NCI-H1436 treated with DMSO at 0.1 percent for 48 hours (cell line): ENCODE results near the gene B4GALNT3.

Experiments
- DNase-seq: peaks from one replicate; lab custom pipeline; 2025; lab: John Stamatoyannopoulos, UW

The B4GALNT3 gene

DNA sequence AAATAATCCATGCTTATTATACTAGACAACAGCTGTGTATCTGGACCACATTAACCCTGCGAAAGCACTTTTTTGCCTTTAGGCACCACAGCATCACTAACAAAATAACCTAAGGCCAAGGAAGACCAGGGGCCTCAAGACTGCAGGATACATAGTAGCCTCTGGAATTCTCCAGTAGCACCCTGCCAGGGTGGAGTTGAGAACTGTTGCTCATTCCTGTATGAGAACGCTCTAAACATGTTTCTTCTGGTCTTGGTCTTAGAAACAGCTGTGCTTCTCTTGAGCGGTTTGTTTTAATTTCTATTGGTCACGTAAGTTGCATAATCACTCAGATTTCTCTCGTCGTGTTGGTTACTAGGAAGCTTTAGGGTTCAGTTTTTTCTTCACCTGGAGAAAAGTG is 7.9 kb downstream of the B4GALNT3 start:
- no peak for DNase-seq

DNA sequence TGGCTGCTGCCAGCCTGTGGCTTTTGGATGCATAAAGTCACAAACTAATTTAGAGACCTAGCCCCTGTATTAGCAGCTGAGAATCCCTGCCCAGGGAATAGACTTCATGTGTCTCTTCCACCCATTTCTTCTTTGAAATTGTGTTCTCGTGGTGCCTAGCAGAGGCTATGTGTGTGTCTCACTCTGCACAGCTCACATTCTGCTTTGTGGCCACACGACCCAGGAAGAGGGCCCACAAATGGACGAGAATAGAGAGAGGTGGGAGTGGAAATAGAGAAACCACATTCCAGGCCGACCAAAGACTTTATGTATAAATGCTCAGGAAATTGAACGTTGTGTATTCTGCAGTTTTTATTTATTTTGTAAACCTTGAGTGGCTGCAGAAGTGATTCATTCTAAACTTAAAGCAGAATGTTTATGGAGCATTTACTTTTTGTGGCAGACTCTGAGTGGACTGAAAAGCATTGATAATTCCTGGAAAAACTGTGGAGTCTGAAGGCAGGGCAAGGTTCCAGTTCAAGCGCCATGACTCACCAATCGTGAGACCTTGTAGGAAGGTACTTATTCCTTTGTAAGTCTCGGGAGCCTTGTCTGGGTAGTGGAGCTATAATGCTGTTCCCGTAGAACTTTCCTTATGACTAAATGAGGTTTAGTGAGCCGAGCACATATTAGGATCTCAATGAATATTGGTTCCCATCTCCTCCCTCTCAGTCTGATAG is 9.1 kb downstream of the B4GALNT3 start:
- no peak for DNase-seq

DNA sequence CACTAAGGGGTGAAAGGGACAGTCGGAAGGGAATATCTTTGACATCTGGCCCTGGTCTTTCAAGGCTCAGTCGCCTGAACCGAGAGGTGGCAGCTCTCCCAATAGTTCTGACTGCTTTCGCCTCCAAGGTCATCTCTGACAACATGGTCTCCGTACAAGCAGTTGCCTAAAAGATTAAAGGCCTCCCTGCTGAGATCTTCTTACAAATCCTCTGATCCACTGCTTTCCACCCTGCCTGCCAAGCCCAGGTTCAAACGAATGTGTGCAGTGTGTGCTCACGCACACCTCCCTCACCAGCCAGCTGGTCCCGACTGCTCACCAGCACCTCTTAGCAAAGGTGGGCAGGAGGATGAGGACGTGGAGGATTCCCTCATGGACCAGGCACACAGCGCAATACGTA is 10.4 kb downstream of the B4GALNT3 start:
- DNase-seq: no peak

DNA sequence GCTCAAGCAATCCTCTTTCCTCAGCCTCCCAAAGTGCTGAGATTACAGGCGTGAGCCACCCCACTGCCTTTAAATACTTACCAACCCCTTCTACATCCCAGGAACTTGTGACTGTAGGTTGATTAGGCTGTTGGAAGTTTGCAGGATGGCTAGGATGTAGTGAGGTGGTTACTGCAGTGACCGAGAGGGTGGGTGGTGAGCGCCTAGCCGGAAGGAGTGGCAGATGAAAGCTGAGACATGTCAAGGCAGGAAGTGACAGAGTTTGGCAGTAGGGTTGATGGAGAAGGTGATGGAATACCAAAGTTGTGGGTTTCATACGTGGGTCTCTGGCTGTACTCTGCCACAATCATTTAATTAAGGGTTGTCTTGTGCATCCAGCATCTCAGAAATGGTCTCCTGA is 13.5 kb downstream of the B4GALNT3 start:
- no peak for DNase-seq

DNA sequence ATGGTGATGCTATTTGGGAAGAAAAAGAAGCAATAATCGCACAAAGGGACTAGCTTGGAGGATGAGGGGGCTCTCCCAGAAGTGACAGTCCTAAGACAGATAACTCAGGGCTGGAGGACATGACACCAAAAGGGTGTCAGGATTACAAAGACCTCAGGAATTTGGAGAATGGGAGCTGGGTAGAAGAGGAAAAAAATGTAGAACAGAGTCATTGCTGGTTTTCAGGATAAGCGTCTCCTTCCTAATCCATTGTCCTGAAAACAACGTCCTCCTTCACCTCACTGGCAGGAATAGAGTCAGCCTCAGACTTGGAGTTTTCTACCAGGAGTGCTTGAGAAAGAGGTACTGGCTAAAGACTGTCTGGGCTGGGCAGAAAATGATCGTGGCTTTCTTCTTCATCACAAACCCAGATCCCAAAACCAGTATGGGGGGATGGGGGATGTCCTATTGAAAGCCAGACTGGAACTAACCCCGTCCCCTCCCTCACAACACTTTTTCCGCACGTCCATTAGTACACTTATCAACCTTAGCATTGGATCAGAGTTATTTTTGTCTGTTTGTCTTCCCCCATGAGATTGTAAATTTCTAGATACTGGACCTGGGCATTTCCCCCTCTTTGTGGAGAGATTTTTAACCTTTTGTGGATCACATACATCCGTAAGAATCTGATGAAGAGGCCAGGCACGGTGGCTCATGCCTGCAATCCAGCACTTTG is 14.3 kb downstream of the B4GALNT3 start:
- no peak for DNase-seq

DNA sequence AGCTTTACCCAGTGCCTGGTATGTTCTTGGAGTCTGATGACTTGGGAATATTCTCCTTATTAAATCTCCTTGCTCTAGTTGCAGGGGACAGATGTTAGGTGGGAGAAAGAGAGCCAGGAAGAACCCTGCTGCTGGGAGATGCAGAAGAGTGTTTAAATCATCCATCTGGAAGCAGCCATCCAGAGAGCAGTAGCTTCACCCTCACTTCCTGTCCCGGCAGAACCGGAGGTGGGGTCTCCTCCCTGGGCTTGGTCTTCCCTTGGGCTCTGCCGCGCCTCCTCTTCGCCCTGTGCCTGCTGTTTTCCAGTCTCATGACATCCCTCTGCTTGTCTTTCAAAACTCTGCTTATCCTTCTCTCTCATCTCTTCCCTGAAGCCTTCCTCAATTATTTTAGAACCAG is 15.5 kb downstream of the B4GALNT3 start:
- no peak for DNase-seq

DNA sequence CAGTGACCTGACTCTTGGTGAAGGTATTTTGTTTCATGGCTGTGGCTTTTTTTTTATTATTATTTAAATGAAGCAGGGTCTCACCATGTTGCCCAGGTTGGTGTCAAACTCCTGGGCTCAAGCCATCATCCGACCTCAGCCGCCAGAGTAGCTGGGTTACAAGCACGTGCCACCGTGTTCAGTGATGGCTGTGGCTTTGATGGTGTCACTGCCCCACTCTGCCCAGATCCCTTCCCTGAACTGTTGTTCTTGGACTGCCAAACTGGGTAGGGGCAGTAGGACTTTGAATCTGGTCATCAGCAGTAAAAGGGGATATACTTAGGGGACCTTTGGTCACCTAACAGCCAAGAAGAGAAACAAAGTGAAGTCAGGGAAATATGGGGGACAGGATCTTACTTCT is 19.4 kb downstream of the B4GALNT3 start:
- DNase-seq: no peak

DNA sequence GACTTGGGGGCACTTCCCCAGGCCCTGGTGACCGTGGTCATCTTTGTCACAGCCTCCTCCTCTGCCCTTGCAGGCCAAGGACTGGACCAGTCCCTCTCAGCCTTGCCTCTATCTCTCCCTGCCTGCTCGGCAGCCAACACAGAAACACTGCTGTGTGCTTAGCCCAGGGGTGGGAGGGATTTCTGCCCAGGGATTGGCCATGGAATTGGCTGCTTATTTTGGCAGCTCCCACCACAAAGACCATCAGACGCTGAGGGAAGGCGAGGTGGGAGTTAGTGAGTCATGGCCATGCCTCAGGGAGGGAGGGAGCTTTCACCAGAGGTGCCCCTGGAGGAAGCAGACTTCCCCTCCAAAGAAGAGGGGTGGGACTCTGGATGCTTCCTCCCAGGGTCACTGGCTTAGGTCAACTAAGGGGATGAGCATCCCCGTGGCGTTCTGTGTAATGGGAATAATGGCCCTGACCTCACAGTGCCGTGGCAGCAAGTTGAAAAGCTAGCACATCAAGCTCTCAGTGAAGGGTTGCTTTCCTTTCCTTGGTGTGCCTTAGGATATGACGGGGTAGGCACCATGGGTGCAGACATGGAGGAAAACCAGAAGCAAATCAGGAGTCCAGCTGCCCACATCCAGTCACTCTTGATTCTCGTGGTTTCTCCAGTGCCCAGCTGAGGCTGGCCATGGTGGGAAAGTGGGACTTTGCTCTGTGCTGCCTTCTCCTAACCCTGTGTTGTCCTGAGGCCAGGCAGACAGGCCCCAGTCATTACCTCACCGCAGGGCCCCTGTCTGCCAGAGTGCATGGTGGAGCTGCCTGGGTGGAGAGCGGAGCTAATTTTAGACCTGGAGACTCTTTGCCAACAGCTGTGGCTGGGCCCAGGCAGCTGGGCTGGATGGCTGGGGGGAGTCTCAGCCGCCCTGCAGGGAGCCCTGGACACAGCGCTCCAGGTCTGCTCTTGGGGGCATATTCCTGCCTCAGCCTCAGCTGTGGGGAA is 21.4 kb downstream of the B4GALNT3 start:
- DNase-seq: no peak

DNA sequence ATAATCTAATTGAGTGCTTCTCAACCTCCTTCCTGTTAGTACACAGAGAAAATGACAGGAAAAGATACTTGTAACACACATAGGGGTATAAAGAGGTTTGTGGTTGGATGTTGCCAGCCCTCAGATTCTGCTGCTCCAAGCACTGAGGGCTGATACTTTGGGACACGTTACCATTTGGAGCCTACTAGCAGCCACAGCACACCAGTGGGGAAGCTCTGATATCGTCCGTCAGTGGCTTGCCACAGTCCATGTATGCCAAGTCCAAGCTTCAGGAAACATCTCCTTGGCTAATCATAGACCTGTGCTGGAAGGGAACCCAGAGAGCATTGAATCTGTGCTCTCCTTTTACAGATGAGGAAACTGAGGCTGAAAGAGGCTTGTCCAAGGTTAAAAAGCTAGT is 22.3 kb downstream of the B4GALNT3 start:
- DNase-seq: no peak

DNA sequence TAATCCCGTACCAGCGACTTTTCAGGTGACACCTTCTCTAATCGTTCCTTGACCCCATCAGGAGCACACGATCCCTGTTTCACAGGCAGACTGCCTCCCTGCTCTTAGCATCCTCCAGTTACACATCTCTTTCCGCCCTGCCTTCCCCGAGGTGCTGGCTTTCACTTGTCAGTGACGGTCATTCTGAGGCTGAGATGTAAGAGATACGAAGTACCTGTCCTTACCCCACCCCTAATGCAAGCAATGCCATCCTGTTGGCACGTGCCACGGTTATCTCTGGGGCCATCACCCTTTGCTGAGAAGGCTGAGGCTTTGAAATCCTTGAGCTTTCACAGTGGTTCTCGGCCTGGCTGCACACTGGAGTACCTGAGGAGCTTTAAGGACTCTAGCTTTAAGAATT is 24.4 kb downstream of the B4GALNT3 start:
- DNase-seq: no peak

DNA sequence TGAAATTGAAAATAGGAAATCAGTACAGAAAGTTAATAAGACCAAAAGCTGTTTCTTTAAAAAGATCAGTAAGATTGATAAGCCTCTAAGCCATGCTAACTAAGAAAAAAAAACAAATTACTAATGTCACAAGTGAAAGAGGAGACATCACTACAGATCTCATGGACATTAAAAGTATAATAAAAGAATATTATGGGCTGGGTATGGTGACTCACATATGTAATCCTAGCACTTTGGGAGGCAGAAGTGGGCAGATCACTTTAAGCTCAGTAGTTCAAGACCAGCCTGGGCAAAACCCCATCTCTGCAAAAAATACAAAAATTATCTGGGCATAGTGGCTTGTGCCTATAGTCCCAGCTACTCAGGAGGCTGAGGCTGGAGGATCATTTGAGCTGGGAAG is 30.5 kb downstream of the B4GALNT3 start:
- DNase-seq: no peak

DNA sequence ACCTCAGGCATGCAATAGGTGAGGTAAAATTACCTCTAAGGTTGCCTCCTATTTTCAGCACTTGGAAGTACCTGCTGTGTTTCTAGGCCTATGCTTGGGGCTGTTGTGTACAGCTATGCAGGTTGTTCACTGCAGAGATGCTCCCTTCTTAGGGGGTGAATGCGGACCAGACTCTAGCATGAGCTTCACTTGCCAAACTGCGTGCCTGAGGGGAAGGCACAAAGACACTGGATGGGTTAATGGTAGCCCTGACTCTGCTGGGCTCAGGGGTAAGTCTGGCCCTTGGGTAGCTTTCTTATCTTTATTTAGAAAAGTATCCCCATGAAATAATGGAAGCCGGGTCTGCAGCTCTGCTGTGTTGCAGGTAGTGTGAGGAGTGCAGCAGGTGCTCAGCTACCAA is 35.7 kb downstream of the B4GALNT3 start:
- DNase-seq: no peak

DNA sequence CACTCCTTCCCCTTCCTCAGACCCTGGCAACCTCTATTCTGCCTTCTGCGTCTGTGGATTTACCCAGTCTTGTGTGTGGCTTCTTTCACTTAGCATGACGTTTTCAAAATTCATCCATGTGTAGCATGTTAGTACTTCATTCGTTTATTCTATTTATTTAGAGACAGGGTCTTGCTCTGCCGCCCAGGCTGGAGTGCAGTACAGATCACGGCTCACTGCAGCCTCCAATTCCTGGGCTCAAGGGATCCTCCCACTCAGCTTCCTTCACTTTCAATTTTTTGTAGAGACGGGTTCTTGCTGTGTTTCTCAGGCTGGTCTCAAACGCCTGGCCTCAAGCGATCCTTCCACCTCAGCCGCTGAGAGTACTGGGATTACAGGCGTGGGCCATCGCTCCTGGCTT is 37.0 kb downstream of the B4GALNT3 start:
- no peak for DNase-seq

DNA sequence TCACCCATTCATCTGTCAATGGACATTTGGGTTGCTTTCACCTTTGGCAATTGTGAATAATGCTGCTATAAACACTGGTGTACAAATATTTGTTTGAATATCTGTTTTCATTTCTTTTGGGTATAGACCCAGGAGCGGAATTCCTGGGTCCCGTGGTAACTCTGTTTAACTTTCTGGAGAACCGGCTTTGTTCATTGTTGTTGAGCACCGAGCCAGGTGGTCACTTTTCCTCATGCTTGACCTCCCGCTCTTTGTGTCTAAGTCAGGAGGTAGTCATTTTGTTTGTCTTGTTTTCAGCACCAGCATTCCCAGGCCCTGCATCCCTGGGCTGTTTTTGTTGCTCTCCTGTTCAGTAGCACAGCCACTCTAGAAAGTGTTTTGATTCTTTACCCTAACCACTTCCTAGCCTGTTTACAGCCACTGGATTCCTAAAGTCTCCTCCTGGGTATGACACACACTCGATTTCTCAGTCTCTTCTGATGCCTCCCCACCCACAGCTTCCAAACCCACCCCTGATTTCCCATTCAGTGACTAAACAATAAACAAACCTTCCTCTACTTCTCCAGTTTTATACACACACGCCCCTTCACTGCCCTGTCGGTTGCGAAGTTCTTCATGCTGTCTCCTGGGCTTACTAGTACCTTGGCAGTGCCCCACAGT is 37.9 kb downstream of the B4GALNT3 start:
- no peak for DNase-seq

DNA sequence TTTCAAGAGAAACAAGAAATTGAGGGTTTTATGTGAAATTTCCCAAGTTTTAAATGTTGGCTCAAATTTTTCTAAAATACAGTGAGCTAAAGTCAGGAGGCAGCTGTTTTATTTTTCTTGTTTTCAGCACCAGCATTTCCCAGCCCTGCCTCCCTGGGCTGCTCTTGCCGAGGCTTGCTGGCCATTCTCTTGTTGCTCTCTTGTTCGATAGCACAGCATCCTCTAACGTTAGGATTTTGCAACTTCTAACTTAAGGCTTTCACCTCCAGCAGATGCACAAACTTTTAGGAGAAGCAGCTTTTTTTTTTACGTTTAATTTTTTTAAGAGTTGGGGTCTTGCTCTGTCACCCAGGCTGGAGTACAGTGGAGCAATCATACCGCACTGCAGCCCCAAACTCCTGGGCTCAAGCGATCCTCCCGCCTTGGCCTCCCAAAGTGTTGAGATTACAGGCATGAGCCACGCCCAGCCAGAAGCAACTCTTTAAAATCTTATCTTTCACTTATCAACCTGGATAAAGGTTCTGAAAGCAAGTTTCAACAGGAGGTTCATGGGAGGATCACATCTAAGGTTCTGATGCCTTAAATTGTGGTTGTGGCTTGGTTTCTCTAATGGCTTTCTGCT is 40.2 kb downstream of the B4GALNT3 start:
- no peak for DNase-seq

DNA sequence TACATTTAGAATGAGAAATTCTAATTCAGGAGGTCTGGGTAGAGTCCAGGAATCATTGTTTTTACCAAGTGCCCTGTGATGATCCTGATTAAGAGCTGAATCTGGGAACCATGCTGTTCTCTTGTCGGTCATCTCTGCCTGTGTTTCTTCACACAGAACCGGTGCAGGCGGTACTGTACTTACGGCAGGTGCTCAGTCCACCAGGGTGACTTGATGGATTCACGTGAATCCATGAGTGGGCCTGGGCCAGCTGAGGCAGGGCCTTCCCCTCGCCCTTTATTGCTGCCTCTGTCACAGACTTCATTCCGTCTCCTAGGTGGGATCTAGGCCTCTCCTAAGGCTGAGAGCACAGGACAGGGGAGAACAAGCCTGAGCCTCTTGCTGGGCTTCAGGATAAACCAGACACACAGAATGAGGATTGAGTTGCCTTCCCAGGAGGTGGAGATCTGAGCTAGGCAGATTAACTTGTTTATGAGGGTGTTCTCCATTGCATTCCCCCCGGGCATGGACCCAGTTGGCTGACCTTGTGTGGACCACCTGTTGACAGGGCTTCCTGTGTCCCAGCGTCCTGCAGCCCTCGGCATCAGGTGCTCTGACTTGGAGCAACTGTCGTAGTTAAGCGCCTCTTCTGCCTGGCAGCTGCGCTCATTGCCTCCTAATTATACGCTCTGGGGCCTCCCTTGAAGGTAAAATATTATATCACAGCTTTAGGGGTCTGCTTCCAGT is 42.1 kb downstream of the B4GALNT3 start:
- DNase-seq: no peak

DNA sequence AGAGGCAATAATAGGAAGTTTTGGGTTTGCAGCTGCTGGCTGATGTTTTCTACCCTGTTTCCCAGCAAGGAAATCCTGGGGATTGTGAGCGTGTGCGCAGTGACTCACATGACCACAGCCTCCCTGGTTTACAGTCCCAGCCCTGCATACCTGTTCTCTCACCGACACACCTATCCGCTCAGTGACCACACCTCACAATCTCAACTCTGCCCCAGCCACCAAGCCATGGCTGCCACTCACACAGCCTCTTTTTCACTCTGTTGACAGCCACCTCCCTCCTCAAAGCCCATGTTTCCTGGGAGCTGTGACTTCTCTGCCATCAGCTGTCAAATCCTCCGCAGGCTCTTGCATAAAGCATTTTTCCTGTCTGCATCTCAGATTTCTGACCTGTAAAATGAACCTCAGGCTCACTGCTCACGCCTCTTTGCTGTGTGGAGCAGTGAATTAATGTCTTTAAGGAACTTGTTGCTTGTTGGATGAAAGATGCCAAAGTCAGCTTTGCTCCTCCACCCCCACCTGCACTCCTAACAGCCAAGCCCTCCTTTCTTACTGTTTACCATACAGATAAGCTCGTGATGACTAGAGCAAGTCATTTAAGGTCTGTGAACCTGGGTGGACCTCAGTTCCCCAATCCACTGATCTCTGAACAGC is 43.5 kb downstream of the B4GALNT3 start:
- DNase-seq: no peak

DNA sequence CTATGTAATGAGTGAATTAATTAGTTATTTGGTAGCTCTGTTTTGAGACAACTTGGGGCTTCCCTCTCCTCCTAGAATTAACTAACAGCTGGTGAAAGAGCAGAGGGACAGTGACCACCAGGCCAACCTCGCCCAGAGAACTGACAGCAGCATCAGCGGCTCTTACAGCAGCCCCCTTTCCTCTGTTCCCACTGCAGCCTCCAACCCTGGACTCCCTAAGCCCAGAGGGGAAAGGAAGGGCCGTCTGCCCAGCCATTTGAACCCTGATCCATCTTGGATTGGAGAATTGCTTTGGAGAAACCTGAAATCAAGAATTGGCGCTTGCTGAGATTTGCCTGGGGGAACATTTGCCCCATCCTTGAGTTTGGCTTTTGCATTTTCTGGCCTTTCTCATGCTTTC is 45.5 kb downstream of the B4GALNT3 start:
- no peak for DNase-seq

DNA sequence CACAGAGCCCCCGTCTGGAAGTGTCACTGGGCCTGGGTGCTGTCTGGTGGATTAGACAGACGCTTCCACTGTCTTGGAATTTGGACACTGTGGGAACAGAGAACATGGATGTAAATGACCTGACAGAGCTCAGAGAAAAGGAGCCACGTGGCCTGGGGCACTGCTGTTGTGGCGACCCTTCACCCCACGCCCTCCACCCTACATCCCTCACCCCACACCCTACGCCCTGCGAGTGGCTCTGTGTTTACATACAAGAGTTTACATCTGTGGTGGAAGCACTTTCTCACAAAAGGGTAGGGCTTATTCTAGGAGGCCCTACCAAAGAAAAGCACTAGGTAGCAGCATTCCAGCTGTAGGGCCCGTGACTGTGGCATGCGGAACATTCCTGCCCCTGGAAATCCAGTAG is 47.7 kb downstream of the B4GALNT3 start:
- no peak for DNase-seq

DNA sequence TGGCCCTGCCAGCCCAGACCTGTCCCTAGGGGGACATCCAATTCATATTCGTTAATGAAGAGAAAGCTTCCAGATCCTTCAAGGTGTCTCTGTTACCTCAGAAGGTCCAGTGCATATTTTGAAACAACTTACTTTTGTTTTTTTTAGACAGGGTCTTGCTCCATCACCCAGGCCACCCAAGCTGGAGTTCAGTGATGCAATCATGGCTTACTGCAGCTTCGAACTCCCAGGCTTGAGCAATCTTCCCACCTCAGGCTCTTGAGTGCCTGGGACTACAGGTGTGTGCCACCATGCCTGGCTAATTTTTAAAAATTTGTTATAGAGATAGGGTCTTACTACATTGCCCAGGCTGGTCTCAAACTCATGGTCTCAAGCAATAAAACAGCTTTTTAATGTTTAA is 48.4 kb downstream of the B4GALNT3 start:
- no peak for DNase-seq
